ENCODE measurements around the gene ACOXL.

ACOXL gene

DNA sequence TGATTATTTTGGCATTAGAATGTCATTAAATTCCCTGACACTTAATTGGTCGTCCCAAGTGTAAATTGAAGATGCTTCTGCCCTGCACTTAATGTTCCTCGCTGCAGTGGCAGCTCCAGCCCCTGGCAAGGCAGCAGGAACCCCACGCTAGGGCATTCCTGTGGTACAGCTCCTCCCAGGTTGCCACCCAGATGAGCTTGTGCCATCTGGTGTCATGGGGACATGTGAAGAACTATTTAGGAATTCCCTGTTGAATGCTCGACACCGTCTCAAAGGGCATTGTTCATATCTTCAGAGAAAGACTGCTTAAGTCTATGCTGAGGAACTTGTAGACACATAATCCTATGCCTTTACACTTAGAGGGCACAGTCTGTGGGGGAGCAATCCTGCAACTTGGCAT is 427.3 kb downstream of the ACOXL start:
- no peak for DNase-seq (ENCODE audit: extremely low read depth, insufficient read length)
- H3K4me3 ChIP-seq (replicated peaks; ENCODE audit: low read depth, low read length), result no peak overlapping the region
- H3K36me3 ChIP-seq (ENCODE audit: control insufficient read depth, insufficient read depth, low read length), result no peaks in the 10 kb centered on the region
- TF ChIP-seq, protein P1, sequence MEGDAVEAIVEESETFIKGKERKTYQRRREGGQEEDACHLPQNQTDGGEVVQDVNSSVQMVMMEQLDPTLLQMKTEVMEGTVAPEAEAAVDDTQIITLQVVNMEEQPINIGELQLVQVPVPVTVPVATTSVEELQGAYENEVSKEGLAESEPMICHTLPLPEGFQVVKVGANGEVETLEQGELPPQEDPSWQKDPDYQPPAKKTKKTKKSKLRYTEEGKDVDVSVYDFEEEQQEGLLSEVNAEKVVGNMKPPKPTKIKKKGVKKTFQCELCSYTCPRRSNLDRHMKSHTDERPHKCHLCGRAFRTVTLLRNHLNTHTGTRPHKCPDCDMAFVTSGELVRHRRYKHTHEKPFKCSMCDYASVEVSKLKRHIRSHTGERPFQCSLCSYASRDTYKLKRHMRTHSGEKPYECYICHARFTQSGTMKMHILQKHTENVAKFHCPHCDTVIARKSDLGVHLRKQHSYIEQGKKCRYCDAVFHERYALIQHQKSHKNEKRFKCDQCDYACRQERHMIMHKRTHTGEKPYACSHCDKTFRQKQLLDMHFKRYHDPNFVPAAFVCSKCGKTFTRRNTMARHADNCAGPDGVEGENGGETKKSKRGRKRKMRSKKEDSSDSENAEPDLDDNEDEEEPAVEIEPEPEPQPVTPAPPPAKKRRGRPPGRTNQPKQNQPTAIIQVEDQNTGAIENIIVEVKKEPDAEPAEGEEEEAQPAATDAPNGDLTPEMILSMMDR (IDR thresholded peaks at IDR 0.05; ENCODE audit: insufficient read depth, low read length, poor library complexity, severe bottlenecking), result no peak
- no peaks in the 10 kb centered on the region; the same call in 1 of the 2 replicates for H3K27me3 ChIP-seq (replicated peaks; ENCODE audit: control insufficient read depth, insufficient read depth, low read length)

DNA sequence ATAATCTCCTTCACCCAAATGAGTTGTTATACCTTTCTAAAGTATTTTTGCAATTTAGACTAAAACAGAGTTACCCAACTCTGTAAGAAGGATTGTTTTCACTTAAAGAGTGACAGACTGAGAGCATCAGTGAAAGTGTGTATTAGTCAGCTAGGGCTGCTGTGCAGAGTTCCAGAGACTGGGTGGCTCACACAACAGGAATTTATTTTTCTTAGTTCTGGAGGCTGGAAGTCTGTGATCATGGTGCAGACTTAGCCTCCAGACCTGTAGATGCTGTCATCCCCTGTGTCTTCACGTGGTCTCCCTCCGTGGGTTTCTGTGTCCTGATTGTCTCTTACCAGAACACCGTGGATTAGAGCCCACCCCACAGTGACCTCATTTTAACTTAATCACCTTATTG is 428.4 kb downstream of the ACOXL start:
- Histone ChIP-seq H3K27me3 (replicated peaks; ENCODE audit: control insufficient read depth, insufficient read depth, low read length) (no peaks in the 10 kb centered on the region; the same call in 1 of the 2 replicates), H3K4me3 (replicated peaks; ENCODE audit: low read depth, low read length) (no peak overlapping the region), H3K36me3 (ENCODE audit: control insufficient read depth, insufficient read depth, low read length) (no peaks in the 10 kb centered on the region)
- no peak for DNase-seq (ENCODE audit: extremely low read depth, insufficient read length)
- TF ChIP-seq, protein P1 (IDR thresholded peaks at IDR 0.05; ENCODE audit: insufficient read depth, low read length, poor library complexity, severe bottlenecking), result no peak

DNA sequence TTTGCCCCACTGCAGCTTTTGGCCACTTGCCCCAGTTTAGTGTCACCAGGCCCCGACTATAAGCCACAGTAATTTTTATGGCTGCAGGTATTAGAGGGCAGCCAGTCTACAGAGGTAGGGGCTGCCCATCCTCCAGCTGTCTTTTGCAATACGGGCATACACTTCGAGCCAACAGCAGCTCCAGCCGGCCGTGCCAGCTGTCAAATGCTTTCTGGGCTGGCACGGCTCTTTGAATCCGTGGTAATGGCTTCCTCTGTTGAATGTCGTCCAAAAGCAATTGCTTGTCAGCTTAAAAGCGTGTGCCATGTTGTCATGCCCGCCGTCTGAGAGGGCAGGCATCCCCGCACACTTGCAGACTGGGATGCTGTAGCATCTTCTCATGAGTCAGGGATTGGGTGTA is 429.6 kb downstream of the ACOXL start:
- DNase-seq (ENCODE audit: extremely low read depth, insufficient read length), result no peak
- Histone ChIP-seq H3K36me3 (ENCODE audit: control insufficient read depth, insufficient read depth, low read length) (peaks cover 2% of the 10 kb centered on the region; the same call in 1 of the 2 replicates), H3K27me3 (replicated peaks; ENCODE audit: control insufficient read depth, insufficient read depth, low read length) (no peaks in the 10 kb centered on the region; the same call in 1 of the 2 replicates), H3K4me3 (replicated peaks; ENCODE audit: low read depth, low read length) (no peak overlapping the region)
- TF ChIP-seq, protein P1 (IDR thresholded peaks at IDR 0.05; ENCODE audit: insufficient read depth, low read length, poor library complexity, severe bottlenecking), result no peak

DNA sequence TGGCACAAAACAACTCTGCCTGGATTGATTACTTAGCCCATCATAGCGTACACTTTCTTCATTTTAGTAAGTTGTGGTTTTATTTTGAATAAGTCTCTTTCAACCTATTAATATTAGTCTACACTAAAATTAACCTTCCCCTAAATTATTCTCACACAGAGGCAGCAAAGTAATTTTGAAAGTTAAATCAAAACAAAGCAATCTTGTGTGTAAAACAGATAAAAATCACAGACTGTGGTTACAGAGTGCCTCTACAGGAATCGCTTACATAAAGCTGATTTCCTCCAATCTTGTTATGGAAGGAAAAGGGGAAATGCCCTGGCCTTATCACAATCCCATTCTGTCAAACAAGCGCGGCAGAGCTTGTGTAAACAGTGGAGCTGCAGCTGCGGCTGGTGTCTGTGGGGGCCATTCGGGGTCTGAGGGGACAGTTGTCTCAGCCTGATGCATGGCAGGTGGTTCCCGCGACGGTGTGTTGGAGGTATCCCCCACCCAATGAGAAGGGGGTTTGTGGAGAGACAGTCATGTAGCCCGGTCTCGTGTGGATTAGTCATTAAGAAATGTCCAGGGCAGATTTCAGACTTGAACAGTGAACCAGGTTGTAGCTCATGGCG is 430.5 kb downstream of the ACOXL start:
- TF ChIP-seq, protein P1 (IDR thresholded peaks at IDR 0.05; ENCODE audit: insufficient read depth, low read length, poor library complexity, severe bottlenecking), result no peak
- Histone ChIP-seq H3K27me3 (replicated peaks; ENCODE audit: control insufficient read depth, insufficient read depth, low read length) (no peaks in the 10 kb centered on the region; the same call in none of the 2 replicates), H3K4me3 (replicated peaks; ENCODE audit: low read depth, low read length) (no peak overlapping the region), H3K36me3 (ENCODE audit: control insufficient read depth, insufficient read depth, low read length) (peaks cover 2% of the 10 kb centered on the region; the same call in 1 of the 2 replicates)
- peak; percentile 29 for DNase-seq (ENCODE audit: extremely low read depth, insufficient read length)

DNA sequence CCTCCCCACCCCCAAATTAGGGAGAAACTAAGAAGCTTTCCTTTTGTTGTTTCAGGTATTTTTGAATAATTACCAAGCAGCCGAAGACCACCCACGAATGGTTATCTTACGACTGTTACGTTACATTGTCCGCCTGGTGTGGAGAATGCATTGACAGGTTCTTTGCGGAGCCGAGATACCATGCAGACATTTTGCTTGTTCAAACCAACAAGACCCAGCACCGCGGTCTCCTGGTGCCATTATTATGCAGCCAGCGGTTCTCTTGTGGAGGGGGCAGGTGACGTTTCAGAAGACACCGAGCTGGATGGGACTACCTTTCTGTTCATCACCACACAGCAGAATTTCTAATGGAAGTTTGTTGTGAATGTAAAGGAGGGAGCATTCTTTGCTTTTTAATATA is 431.7 kb downstream of the ACOXL start:
- Histone ChIP-seq H3K36me3 (ENCODE audit: control insufficient read depth, insufficient read depth, low read length) (peaks cover 2% of the 10 kb centered on the region; the same call in 1 of the 2 replicates), H3K27me3 (replicated peaks; ENCODE audit: control insufficient read depth, insufficient read depth, low read length) (no peaks in the 10 kb centered on the region; the same call in none of the 2 replicates), H3K4me3 (replicated peaks; ENCODE audit: low read depth, low read length) (no peak overlapping the region)
- TF ChIP-seq, protein P1 (IDR thresholded peaks at IDR 0.05; ENCODE audit: insufficient read depth, low read length, poor library complexity, severe bottlenecking), result no peak
- no peak for DNase-seq (ENCODE audit: extremely low read depth, insufficient read length)

Data from GM06990 (cell line).